Tibial artery (tissue), 4 donors: ENCODE data around the gene C1orf21.

Experiments used
- DNase-seq, 2 donors: peaks; one replicate each; pipeline ENCODE4 v3.0.0-alpha.2; 2019
- H3K27ac ChIP-seq, 2 donors: fragments of 200-600 bp; sonication (generic) in 1 of 2; 1 replicate in 1 of 2; 2 replicates in 1 of 2; pipeline ENCODE4 v1.5.1; 2018 to 2019; ENCODE audit warnings: mild to moderate bottlenecking in 1 of 2
- H3K27me3 ChIP-seq, 2 donors: fragments of 200-600 bp; sonication (generic) in 1 of 2; one replicate each; pipeline versions ENCODE4 v1.5.1 to v1.6.0; 2016 to 2019
- H3K36me3 ChIP-seq, 3 donors: fragments of 200-600 bp; sonication (generic) in 2 of 3; one replicate each; pipeline ENCODE4 v1.5.1; 2016 to 2019; ENCODE audit warnings: mild to moderate bottlenecking in 2 of 3
- H3K4me1 ChIP-seq, 4 donors: fragments of 200-600 bp; sonication (generic) in 2 of 4; 1 replicate in 3 of 4; 2 replicates in 1 of 4; pipeline ENCODE4 v1.5.1; 2016 to 2019
- H3K4me3 ChIP-seq, 2 donors: fragments of 200-600 bp; sonication (generic) in 1 of 2; 1 replicate in 1 of 2; 2 replicates in 1 of 2; pipeline ENCODE4 v1.5.1; 2018 to 2019; ENCODE audit warnings: mild to moderate bottlenecking in 2 of 2
- H3K9me3 ChIP-seq, 3 donors: fragments of 200-600 bp; sonication (generic) in 1 of 3; one replicate each; pipeline ENCODE4 v1.5.1; 2016 to 2019
- intact Hi-C: fragments of 100-400 bp; cut with DNase I; formaldehyde crosslinking; loops from one replicate; pipeline ENCODE4 v1.15.0; 2023; ENCODE audit warnings: low total_unique reads
- TF ChIP-seq, protein P1 (sequence below), 2 experiments: fragments of 200-600 bp in 1 of 2; fragments of 450-650 bp in 1 of 2; IDR thresholded peaks; one replicate each; pipeline ENCODE4 v1.5.1; 2017 to 2019; ENCODE audit warnings: antibody characterized with exemption in 2 of 2, mild to moderate bottlenecking in 1 of 2, moderate library complexity in 1 of 2

C1orf21 gene

DNA sequence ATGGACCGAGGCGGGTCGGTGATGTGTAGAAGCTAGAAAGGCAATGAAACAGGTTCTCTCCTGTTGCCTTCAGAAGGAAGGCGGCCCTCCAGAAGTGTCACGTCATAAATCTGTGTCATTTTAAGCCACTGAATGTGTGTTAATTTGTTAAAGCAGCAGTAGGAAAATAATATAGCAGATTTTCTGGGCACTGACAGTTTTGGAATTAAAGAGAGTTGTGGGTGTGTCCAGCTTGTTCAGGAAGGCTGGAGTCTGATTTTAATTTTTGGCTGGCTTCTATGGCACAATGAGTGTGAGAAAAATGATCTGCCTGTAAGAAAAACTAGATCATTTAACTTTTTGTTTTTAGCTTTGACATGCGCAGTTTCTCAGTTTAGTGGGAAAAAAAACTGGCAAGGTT is 190.5 kb downstream of the C1orf21 start:
- H3K27me3 ChIP-seq = no peaks in the 10 kb centered on the region
- no peak for DNase-seq
- no peak overlapping the region for H3K27ac ChIP-seq
- no peaks in the 10 kb centered on the region for H3K36me3 ChIP-seq
- no peaks in the 10 kb centered on the region for H3K9me3 ChIP-seq
- no peak overlapping the region for H3K4me3 ChIP-seq
- intact Hi-C loops = no loop called here
- TF ChIP-seq, protein P1, sequence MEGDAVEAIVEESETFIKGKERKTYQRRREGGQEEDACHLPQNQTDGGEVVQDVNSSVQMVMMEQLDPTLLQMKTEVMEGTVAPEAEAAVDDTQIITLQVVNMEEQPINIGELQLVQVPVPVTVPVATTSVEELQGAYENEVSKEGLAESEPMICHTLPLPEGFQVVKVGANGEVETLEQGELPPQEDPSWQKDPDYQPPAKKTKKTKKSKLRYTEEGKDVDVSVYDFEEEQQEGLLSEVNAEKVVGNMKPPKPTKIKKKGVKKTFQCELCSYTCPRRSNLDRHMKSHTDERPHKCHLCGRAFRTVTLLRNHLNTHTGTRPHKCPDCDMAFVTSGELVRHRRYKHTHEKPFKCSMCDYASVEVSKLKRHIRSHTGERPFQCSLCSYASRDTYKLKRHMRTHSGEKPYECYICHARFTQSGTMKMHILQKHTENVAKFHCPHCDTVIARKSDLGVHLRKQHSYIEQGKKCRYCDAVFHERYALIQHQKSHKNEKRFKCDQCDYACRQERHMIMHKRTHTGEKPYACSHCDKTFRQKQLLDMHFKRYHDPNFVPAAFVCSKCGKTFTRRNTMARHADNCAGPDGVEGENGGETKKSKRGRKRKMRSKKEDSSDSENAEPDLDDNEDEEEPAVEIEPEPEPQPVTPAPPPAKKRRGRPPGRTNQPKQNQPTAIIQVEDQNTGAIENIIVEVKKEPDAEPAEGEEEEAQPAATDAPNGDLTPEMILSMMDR (IDR thresholded peaks at IDR 0.05) = no peak
- no peaks in the 10 kb centered on the region for H3K4me1 ChIP-seq

DNA sequence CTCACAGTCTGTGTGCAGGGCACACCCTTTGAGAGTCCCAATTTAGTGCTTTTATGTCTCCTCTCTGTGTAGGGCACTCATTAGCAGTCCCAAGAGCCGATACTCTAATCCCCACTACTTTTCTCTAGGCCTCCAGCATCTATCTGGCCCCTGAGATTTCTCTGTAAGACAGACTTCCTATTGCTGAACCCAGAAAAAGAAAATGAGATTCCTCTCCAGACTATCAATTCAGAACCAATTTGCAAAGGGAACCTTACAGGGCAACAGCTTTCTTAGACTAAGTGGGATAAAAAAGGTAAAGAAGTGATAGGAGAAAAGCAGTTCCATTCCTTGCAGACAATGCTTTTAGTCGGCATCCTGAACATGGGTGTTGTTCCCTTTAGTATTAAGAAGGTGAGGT is 195.6 kb downstream of the C1orf21 start:
- TF ChIP-seq, protein P1 (IDR thresholded peaks at IDR 0.05) = no peak
- Histone ChIP-seq H3K4me3 (no peak overlapping the region), H3K9me3 (no peaks in the 10 kb centered on the region), H3K36me3 (no peaks in the 10 kb centered on the region), H3K27me3 (no peaks in the 10 kb centered on the region), H3K4me1 (no peaks in the 10 kb centered on the region), H3K27ac (no peak overlapping the region)
- intact Hi-C loops = no loop called here
- DNase-seq = no peak

DNA sequence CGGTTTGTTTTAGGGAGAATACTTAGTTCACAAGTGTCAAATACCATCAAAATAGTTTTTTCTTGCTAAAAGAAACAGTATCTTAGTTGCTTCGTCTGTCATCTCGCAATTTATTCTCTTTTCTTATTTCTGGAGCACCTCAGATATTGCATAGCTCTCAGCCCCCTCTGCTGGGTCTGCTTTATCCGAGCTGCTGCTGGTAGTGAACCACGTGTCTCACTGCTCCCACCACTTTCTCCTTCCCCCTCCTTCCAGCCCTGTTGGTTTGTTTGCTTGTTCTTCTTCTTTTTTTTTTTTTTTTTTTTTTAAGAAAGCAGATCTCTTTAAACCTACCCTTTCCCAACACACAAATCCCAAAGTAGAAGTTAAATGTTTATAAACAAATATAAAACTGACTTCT is 197.0 kb downstream of the C1orf21 start:
- no peak overlapping the region for H3K4me3 ChIP-seq
- no peaks in the 10 kb centered on the region for H3K27me3 ChIP-seq
- TF ChIP-seq, protein P1 (IDR thresholded peaks at IDR 0.05) = no peak
- H3K4me1 ChIP-seq = no peaks in the 10 kb centered on the region
- no peak overlapping the region for H3K27ac ChIP-seq
- H3K9me3 ChIP-seq = no peaks in the 10 kb centered on the region
- no peaks in the 10 kb centered on the region for H3K36me3 ChIP-seq
- DNase-seq = no peak
- intact Hi-C loops = no loop called here

DNA sequence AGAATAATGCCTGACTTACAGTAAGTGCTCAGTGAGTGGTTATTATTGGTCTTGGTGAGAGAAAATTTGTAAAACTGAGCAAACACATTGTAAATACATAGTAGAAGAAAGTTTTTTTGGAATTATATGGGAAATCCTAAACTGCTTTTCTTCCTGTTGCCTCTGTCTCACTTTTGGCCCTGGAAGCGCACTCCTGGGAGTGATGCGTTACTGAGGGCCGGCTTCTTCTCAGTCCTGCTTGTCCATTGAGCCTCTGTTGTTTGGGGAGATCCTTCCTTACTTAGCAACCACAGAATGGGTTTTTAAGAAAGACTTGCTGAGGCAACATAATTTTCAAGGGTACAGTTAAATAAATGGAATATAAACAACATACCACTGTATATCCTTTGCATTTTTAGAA is 201.9 kb downstream of the C1orf21 start:
- Histone ChIP-seq H3K27me3 (no peaks in the 10 kb centered on the region), H3K9me3 (no peaks in the 10 kb centered on the region), H3K36me3 (no peaks in the 10 kb centered on the region), H3K27ac (no peak overlapping the region), H3K4me3 (no peak overlapping the region), H3K4me1 (no peaks in the 10 kb centered on the region)
- TF ChIP-seq, protein P1 (IDR thresholded peaks at IDR 0.05) = no peak
- no peak for DNase-seq
- intact Hi-C loops = no loop called here

DNA sequence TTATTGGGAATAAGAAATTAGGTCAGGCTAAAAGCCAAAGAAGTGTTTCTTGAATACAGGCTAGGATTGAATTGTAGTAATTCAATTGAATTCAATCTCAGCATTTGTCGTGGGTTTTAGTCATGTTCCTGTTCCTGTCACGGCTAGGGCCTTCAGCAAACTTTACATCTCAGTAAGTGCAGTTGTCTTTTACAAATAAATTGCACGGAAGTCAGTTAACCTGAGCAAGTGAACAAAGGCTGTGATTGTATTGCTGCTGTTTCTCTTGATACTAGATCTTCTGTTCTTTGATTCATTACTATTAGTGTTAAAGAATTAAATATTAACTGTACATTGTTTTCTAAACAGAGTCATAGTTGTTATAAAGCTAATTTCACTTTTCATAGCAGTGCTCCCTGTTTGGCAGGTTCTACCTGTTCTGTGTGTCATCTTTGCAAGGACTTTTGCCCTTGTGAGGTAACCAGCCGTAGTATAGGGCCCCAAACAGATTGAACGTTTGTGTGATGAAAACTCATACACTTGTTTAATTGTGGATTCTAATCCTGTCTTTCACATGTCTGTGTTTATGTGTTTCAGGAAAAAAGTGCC is 203.4 kb downstream of the C1orf21 start:
- Histone ChIP-seq H3K9me3 (no peaks in the 10 kb centered on the region), H3K27me3 (no peaks in the 10 kb centered on the region), H3K4me3 (no peak overlapping the region), H3K4me1 (no peaks in the 10 kb centered on the region), H3K27ac (no peak overlapping the region), H3K36me3 (no peaks in the 10 kb centered on the region)
- DNase-seq = no peak
- intact Hi-C loops = no loop called here
- TF ChIP-seq, protein P1 (IDR thresholded peaks at IDR 0.05) = no peak

DNA sequence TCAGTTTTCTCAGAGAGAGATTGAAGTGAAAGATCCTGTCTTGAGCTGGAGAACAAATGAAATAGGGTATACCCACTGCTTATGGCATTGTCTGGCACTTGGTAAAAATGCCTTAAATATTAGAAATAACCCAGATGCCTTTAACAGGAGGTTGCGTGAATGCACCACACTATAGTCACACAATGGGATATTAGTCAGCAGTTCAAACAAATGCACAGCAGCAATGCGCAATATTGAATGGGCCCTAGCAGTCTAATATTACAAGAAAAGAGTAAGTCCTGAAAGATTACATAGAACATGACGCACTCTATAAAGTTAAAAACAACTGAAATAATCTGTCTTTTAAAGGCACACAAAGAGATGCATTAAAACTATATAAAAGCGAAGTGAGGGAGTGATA is 206.8 kb downstream of the C1orf21 start:
- Histone ChIP-seq H3K4me3 (no peak overlapping the region), H3K9me3 (no peaks in the 10 kb centered on the region), H3K27ac (no peak overlapping the region), H3K36me3 (no peaks in the 10 kb centered on the region), H3K4me1 (no peaks in the 10 kb centered on the region), H3K27me3 (no peaks in the 10 kb centered on the region)
- TF ChIP-seq, protein P1 (IDR thresholded peaks at IDR 0.05) = no peak
- intact Hi-C loops = no loop called here
- no peak for DNase-seq
